Neural progenitor cell (in vitro differentiated cells): Measurements from ENCODE around the gene OTUD7B. TPM values are rescaled to one million over a fixed set of nuclear protein-coding genes. Genes with fewer than 3 reads are reported as not detected.

Source experiments
- DNase-seq: peaks from one replicate; pipeline ENCODE4 v3.0.0-alpha.2; 2016; ENCODE audit warnings: low spot score
- H2AFZ ChIP-seq: fragments of 200-600 bp; sonication (generic); replicated peaks from 2 replicates; pipeline ENCODE4 v1.6.1; 2016; ENCODE audit warnings: antibody characterized with exemption
- H3F3A ChIP-seq: fragments of 200-600 bp; sonication (generic); 2 replicates; pipeline ENCODE4 v1.6.1; 2016; ENCODE audit warnings: antibody characterized with exemption, low read depth
- H3K27ac ChIP-seq: fragments of 200-600 bp; sonication (generic); 2 replicates; pipeline ENCODE4 v1.5.1; 2016; ENCODE audit warnings: mild to moderate bottlenecking
- H3K27me3 ChIP-seq: fragments of 200-600 bp; sonication (generic); 2 replicates; pipeline ENCODE4 v1.6.1; 2016; ENCODE audit warnings: mild to moderate bottlenecking, moderate library complexity
- H3K36me3 ChIP-seq: fragments of 200-600 bp; sonication (generic); 2 replicates; pipeline ENCODE4 v1.5.1; 2016
- H3K4me1 ChIP-seq: fragments of 200-600 bp; sonication (generic); 2 replicates; pipeline ENCODE4 v1.6.1; 2016; ENCODE audit warnings: mixed run types
- H3K4me2 ChIP-seq: fragments of 200-600 bp; sonication (generic); 2 replicates; pipeline ENCODE4 v1.6.1; 2016
- H3K4me3 ChIP-seq: fragments of 200-600 bp; sonication (generic); 2 replicates; pipeline ENCODE4 v1.5.1; 2016
- H3K79me2 ChIP-seq: fragments of 200-600 bp; sonication (generic); 2 replicates; pipeline ENCODE4 v1.6.1; 2016; ENCODE audit warnings: low read depth
- H3K9ac ChIP-seq: fragments of 200-600 bp; sonication (generic); 2 replicates; pipeline ENCODE4 v1.6.1; 2016
- H3K9me3 ChIP-seq: fragments of 200-600 bp; sonication (generic); 2 replicates; pipeline ENCODE4 v1.5.1; 2016; ENCODE audit warnings: low read depth
- H4K20me1 ChIP-seq: fragments of 200-600 bp; sonication (generic); 2 replicates; pipeline ENCODE4 v1.6.1; 2016; ENCODE audit warnings: low read depth
- H3K27ac Mint-ChIP-seq: 3 replicates; pipeline ENCODE4 v1.8.0; 2021; ENCODE audit warnings: mixed read lengths
- H3K27me3 Mint-ChIP-seq: 2 replicates; pipeline ENCODE4 v1.8.0; 2022; ENCODE audit warnings: low read depth, mild to moderate bottlenecking, inconsistent platforms, moderate library complexity, mixed read lengths; ENCODE audit not compliant: insufficient read depth
- H3K36me3 Mint-ChIP-seq: 3 replicates; pipeline ENCODE4 v1.8.0; 2021; ENCODE audit warnings: mixed read lengths
- H3K4me1 Mint-ChIP-seq: 3 replicates; pipeline ENCODE4 v1.8.0; 2021; ENCODE audit warnings: mixed read lengths
- H3K4me3 Mint-ChIP-seq: 3 replicates; pipeline ENCODE4 v1.8.0; 2021; ENCODE audit warnings: mild to moderate bottlenecking, moderate library complexity, mixed read lengths
- H3K9me3 Mint-ChIP-seq: 3 replicates; pipeline ENCODE4 v1.8.0; 2020; ENCODE audit warnings: mixed read lengths
- EZH2 ChIP-seq: fragments of 200-600 bp; sonication (generic); IDR thresholded peaks from 2 replicates; pipeline ENCODE4 v1.6.1; 2017; ENCODE audit warnings: antibody characterized with exemption, mild to moderate bottlenecking, moderate library complexity
- EZH2phosphoT487 ChIP-seq: fragments of 200-600 bp; sonication (generic); IDR thresholded peaks from 2 replicates; pipeline ENCODE4 v1.6.1; 2017; ENCODE audit warnings: antibody characterized with exemption
- total RNA-seq: library from RNA; depleted of rRNA; stranded (reverse); fragments of >200 nt; gene quantifications from 2 replicates; pipeline ENCODE4 v1.2.3, GENCODE V29; 2015; ENCODE audit warnings: low replicate concordance
- TF ChIP-seq, protein P1 (sequence below): fragments of 200-600 bp; sonication (generic); IDR thresholded peaks from 2 replicates; pipeline ENCODE4 v1.5.1; 2017; ENCODE audit warnings: antibody characterized with exemption, mild to moderate bottlenecking

Gene OTUD7B
- total RNA-seq, 1 donor from 2014 or later: 10.7 TPM

DNA sequence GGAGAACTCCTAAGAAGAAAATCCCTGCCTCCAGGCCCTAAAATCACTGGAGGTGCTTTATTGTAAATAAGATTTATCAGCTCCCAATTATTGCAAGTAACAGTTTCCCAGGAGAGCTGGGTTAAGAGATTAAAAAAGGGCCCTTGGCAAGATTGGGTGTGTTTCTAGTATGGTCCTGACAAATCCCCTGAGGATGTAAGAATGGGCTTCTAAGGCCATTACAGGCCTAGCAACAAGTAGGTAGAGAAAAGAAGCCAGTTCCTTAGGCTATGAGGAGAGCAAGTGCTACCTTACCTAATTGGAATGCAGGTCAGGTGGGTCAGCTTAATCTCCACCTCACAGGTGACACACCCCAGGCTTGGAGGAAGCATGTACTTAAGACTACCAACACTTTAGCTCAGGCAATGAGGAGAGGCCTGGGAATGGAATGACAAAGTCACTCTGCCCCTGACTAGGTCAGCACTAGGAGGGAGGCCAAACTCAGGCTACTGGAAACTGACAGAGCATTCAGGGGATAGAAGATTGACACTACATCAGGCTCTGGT, 6.8 kb upstream of the OTUD7B start:
- Histone ChIP-seq H3K4me3 (no peak overlapping the region), H3K79me2 (no peaks in the 10 kb centered on the region), H3F3A (peaks cover 3% of the 10 kb centered on the region), H3K27me3 (no peaks in the 10 kb centered on the region), H3K27ac (no peak overlapping the region), H3K36me3 (no peaks in the 10 kb centered on the region), H2AFZ (no peak overlapping the region), H3K4me2 (no peak overlapping the region), H4K20me1 (no peaks in the 10 kb centered on the region), H3K9ac (no peak overlapping the region), H3K4me1 (peaks cover 3% of the 10 kb centered on the region), H3K9me3 (no peaks in the 10 kb centered on the region)
- DNase-seq: no peak
- H3K9me3 Mint-ChIP-seq: no peaks in the 10 kb centered on the region
- peaks cover 14% of the 10 kb centered on the region for H3K4me1 Mint-ChIP-seq
- no peaks in the 10 kb centered on the region for H3K36me3 Mint-ChIP-seq
- no peak overlapping the region for H3K27ac Mint-ChIP-seq
- TF ChIP-seq EZH2phosphoT487: no peak
- no peak overlapping the region for H3K4me3 Mint-ChIP-seq
- H3K27me3 Mint-ChIP-seq: no peaks in the 10 kb centered on the region

- H3K79me2 ChIP-seq: no peaks in the 10 kb centered on the region
- peaks cover 3% of the 10 kb centered on the region for H3K4me1 ChIP-seq
- H3K27me3 ChIP-seq: no peaks in the 10 kb centered on the region
- Mint-ChIP-seq H3K27ac (no peak overlapping the region), H3K4me3 (no peak overlapping the region), H3K27me3 (no peaks in the 10 kb centered on the region), H3K9me3 (no peaks in the 10 kb centered on the region), H3K4me1 (peaks cover 19% of the 10 kb centered on the region), H3K36me3 (no peaks in the 10 kb centered on the region)
- H3K4me3 ChIP-seq: no peak overlapping the region
- no peaks in the 10 kb centered on the region for H4K20me1 ChIP-seq
- H3K36me3 ChIP-seq: no peaks in the 10 kb centered on the region
- no peak for DNase-seq
- H3K9ac ChIP-seq: no peak overlapping the region
- no peak overlapping the region for H3K4me2 ChIP-seq
- H3K27ac ChIP-seq: no peak overlapping the region
- TF ChIP-seq, protein P1, sequence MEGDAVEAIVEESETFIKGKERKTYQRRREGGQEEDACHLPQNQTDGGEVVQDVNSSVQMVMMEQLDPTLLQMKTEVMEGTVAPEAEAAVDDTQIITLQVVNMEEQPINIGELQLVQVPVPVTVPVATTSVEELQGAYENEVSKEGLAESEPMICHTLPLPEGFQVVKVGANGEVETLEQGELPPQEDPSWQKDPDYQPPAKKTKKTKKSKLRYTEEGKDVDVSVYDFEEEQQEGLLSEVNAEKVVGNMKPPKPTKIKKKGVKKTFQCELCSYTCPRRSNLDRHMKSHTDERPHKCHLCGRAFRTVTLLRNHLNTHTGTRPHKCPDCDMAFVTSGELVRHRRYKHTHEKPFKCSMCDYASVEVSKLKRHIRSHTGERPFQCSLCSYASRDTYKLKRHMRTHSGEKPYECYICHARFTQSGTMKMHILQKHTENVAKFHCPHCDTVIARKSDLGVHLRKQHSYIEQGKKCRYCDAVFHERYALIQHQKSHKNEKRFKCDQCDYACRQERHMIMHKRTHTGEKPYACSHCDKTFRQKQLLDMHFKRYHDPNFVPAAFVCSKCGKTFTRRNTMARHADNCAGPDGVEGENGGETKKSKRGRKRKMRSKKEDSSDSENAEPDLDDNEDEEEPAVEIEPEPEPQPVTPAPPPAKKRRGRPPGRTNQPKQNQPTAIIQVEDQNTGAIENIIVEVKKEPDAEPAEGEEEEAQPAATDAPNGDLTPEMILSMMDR: no peak
- TF ChIP-seq EZH2: no peak
- no peak overlapping the region for H2AFZ ChIP-seq
- H3F3A ChIP-seq: peaks cover 7% of the 10 kb centered on the region
- no peaks in the 10 kb centered on the region for H3K9me3 ChIP-seq
Measured at GRCh38 chr1:150015651-150016131, 5.2 kb upstream of the OTUD7B start.

- no peaks in the 10 kb centered on the region for H3K36me3 Mint-ChIP-seq
- H3K4me3 ChIP-seq: no peak overlapping the region
- no peaks in the 10 kb centered on the region for H3K9me3 Mint-ChIP-seq
- peaks cover 21% of the 10 kb centered on the region for H4K20me1 ChIP-seq
- peaks cover 25% of the 10 kb centered on the region for H3K79me2 ChIP-seq
- H3K9ac ChIP-seq: no peak overlapping the region
- H3F3A ChIP-seq: peaks cover 19% of the 10 kb centered on the region
- no peaks in the 10 kb centered on the region for H3K9me3 ChIP-seq
- no peak overlapping the region for H3K27ac ChIP-seq
- H3K27ac Mint-ChIP-seq: no peak overlapping the region
- TF ChIP-seq, protein P1: no peak
- TF ChIP-seq EZH2phosphoT487 (no peak), EZH2 (no peak)
- H3K27me3 Mint-ChIP-seq: peaks cover 4% of the 10 kb centered on the region
- peaks cover 24% of the 10 kb centered on the region for H3K4me1 Mint-ChIP-seq
- no peak for DNase-seq
- peaks cover 9% of the 10 kb centered on the region for H3K4me1 ChIP-seq
- H3K27me3 ChIP-seq: no peaks in the 10 kb centered on the region
- H3K36me3 ChIP-seq: no peaks in the 10 kb centered on the region
- no peak overlapping the region for H2AFZ ChIP-seq
- H3K4me3 Mint-ChIP-seq: no peak overlapping the region
- no peak overlapping the region for H3K4me2 ChIP-seq
Measured at GRCh38 chr1:150012611-150013010, 2.1 kb upstream of the OTUD7B start.

DNA sequence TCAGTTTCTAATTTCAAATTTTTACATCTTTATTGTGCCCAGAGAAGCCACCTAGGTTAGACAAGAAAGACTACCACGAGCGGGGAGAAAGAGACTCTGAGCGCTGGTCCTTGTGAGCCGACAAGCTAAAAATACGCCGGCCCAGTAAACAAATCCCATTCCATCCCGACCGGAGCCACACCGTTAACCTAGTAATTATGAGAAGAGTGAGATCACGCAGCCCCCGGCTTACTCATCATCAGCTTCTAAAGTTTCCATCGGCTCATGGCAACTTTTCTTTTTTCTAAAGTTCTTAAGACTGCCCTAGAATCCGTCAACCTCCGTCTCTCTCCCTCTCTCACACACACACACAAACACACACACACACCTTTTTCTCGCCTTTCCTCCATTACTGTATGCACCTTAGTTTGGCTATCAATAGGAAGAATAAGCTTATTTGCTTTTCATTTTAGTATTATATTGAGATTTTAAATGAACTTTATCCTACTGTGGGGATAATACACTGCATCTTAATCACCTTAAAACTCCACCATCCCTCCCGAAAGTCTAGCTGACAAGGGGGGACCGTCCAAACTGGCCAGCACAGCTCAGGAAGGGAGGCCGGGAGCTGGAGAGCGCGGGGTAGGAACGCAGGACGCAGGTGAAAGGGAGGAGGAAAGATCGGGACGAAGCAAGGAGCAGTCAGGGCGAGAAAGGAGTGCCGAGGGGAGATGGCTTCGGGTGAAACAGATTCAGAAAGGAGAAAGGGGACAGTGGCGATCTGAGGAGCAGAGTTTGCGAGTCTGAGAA, 728 bp downstream of the OTUD7B start:
- Histone ChIP-seq H4K20me1 (peaks cover 44% of the 10 kb centered on the region), H3K79me2 (peaks cover 53% of the 10 kb centered on the region), H3K4me1 (peaks cover 9% of the 10 kb centered on the region), H3K27ac (peak overlapping the region; percentile 96), H3F3A (peaks cover 19% of the 10 kb centered on the region), H3K9me3 (no peaks in the 10 kb centered on the region), H3K4me3 (peak overlapping the region; percentile 89), H3K27me3 (no peaks in the 10 kb centered on the region), H2AFZ (peak overlapping the region; percentile 98), H3K9ac (peak overlapping the region; percentile 88), H3K4me2 (peak overlapping the region; percentile 96), H3K36me3 (no peaks in the 10 kb centered on the region)
- Mint-ChIP-seq H3K4me1 (peaks cover 21% of the 10 kb centered on the region), H3K27me3 (peaks cover 4% of the 10 kb centered on the region), H3K4me3 (peak overlapping the region; percentile 94), H3K27ac (peak overlapping the region; percentile 96), H3K9me3 (no peaks in the 10 kb centered on the region), H3K36me3 (peaks cover 2% of the 10 kb centered on the region)
- TF ChIP-seq EZH2phosphoT487 (no peak), EZH2 (no peak)
- TF ChIP-seq, protein P1: no peak
- DNase-seq: peak; percentile 67
